AG09319 (cell line): ENCODE results near the gene KAT7.

Experiments used
- DNase-seq: peaks from one replicate; pipeline ENCODE4 v3.0.0-alpha.2; 2010; ENCODE audit warnings: low read depth; ENCODE audit errors: extremely low read depth
- TF ChIP-seq, protein P1 (sequence below): IDR thresholded peaks from 2 replicates; pipeline ENCODE4 v1.5.1; 2011; ENCODE audit warnings: low read depth, mild to moderate bottlenecking, inconsistent platforms, low read length, moderate library complexity

The KAT7 gene

DNA sequence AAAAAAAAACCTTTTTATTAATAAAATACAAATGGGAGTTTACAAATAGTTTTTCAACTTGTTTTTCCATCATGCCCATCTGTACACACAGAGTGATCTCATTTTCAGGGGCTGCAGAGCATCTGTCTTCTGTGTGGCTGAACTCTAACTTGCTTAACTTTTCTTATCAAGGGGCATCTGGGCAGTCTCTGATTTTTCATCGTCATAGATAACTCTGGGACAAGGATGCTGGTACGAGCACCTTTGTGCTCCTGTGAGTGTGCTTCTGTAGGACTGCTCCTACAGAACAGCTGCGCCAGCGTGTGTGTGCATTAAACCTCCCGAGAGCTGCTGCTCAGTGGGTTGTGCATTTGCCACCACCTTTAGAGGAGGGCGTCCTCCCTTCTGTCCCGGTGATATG lies 94.0 kb downstream of the KAT7 start:
- TF ChIP-seq, protein P1, sequence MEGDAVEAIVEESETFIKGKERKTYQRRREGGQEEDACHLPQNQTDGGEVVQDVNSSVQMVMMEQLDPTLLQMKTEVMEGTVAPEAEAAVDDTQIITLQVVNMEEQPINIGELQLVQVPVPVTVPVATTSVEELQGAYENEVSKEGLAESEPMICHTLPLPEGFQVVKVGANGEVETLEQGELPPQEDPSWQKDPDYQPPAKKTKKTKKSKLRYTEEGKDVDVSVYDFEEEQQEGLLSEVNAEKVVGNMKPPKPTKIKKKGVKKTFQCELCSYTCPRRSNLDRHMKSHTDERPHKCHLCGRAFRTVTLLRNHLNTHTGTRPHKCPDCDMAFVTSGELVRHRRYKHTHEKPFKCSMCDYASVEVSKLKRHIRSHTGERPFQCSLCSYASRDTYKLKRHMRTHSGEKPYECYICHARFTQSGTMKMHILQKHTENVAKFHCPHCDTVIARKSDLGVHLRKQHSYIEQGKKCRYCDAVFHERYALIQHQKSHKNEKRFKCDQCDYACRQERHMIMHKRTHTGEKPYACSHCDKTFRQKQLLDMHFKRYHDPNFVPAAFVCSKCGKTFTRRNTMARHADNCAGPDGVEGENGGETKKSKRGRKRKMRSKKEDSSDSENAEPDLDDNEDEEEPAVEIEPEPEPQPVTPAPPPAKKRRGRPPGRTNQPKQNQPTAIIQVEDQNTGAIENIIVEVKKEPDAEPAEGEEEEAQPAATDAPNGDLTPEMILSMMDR, result no peak
- no peak for DNase-seq
